ENCODE measurements around the gene SENP6. TPM values are rescaled to one million over a fixed set of nuclear protein-coding genes. Genes with fewer than 3 reads are reported as not detected.

The SENP6 gene
- total RNA-seq, 1 experiment from 2014 or later = 90.9 TPM

GRCh38 chr6:75602246-75603105, 796 bp downstream of the SENP6 start (continued):
- TF ChIP-seq ZNF671 (CRISPR knock-in tag; IDR thresholded peaks at IDR 0.05) (0 out of 2 replicates have a peak, but pooled peaks have one; percentile 33), NR3C1 (CRISPR knock-in tag; conservative IDR thresholded peaks at IDR 0.05; ENCODE audit: low read depth) (no peak)
- TF ChIP-seq, protein P1, sequence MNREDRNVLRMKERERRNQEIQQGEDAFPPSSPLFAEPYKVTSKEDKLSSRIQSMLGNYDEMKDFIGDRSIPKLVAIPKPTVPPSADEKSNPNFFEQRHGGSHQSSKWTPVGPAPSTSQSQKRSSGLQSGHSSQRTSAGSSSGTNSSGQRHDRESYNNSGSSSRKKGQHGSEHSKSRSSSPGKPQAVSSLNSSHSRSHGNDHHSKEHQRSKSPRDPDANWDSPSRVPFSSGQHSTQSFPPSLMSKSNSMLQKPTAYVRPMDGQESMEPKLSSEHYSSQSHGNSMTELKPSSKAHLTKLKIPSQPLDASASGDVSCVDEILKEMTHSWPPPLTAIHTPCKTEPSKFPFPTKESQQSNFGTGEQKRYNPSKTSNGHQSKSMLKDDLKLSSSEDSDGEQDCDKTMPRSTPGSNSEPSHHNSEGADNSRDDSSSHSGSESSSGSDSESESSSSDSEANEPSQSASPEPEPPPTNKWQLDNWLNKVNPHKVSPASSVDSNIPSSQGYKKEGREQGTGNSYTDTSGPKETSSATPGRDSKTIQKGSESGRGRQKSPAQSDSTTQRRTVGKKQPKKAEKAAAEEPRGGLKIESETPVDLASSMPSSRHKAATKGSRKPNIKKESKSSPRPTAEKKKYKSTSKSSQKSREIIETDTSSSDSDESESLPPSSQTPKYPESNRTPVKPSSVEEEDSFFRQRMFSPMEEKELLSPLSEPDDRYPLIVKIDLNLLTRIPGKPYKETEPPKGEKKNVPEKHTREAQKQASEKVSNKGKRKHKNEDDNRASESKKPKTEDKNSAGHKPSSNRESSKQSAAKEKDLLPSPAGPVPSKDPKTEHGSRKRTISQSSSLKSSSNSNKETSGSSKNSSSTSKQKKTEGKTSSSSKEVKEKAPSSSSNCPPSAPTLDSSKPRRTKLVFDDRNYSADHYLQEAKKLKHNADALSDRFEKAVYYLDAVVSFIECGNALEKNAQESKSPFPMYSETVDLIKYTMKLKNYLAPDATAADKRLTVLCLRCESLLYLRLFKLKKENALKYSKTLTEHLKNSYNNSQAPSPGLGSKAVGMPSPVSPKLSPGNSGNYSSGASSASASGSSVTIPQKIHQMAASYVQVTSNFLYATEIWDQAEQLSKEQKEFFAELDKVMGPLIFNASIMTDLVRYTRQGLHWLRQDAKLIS (CRISPR knock-in tag; IDR thresholded peaks at IDR 0.05; ENCODE audit: borderline replicate concordance) = 0 out of 2 replicates have a peak, but pooled peaks have one; percentile 49

GRCh38 chr6:75603106-75603420, 1.4 kb downstream of the SENP6 start:
- TF ChIP-seq SP1 (CRISPR knock-in tag; conservative IDR thresholded peaks at IDR 0.05) (no peak), GTF2I (CRISPR knock-in tag; conservative IDR thresholded peaks at IDR 0.05) (no peak), ATF6 (CRISPR knock-in tag; IDR thresholded peaks at IDR 0.05) (no peak), RORB (CRISPR knock-in tag; IDR thresholded peaks at IDR 0.05) (no peak), STAT6 (CRISPR knock-in tag; conservative IDR thresholded peaks at IDR 0.05; ENCODE audit: low read depth) (no peak), ATF1 (CRISPR knock-in tag; IDR thresholded peaks at IDR 0.05) (no peak), GRHL2 (CRISPR knock-in tag; IDR thresholded peaks at IDR 0.05; ENCODE audit: insufficient replicate concordance, severe bottlenecking) (no peak), GABPB1 (CRISPR knock-in tag; IDR thresholded peaks at IDR 0.05) (no peak), ZNF396 (CRISPR knock-in tag; IDR thresholded peaks at IDR 0.05; ENCODE audit: borderline replicate concordance) (no peak), ZNF121 (CRISPR knock-in tag; IDR thresholded peaks at IDR 0.05) (no peak), FOXP1 (CRISPR knock-in tag; IDR thresholded peaks at IDR 0.05; ENCODE audit: borderline replicate concordance) (no peak)
- TF ChIP-seq, protein P1 (CRISPR knock-in tag; IDR thresholded peaks at IDR 0.05; ENCODE audit: borderline replicate concordance) = no peak
- TF ChIP-seq, protein P2, sequence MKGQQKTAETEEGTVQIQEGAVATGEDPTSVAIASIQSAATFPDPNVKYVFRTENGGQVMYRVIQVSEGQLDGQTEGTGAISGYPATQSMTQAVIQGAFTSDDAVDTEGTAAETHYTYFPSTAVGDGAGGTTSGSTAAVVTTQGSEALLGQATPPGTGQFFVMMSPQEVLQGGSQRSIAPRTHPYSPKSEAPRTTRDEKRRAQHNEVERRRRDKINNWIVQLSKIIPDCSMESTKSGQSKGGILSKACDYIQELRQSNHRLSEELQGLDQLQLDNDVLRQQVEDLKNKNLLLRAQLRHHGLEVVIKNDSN (CRISPR knock-in tag; IDR thresholded peaks at IDR 0.05) = no peak
- TF ChIP-seq, protein P3, sequence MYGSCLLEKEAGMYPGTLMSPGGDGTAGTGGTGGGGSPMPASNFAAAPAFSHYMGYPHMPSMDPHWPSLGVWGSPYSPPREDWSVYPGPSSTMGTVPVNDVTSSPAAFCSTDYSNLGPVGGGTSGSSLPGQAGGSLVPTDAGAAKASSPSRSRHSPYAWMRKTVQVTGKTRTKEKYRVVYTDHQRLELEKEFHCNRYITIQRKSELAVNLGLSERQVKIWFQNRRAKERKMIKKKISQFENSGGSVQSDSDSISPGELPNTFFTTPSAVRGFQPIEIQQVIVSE (CRISPR knock-in tag; IDR thresholded peaks at IDR 0.05; ENCODE audit: borderline replicate concordance) = no peak
- Mint-ChIP-seq H3K4me3 (peak overlapping the region; percentile 97), H3K9me3 (no peaks in the 10 kb centered on the region), H3K36me3 (peaks cover 9% of the 10 kb centered on the region), H3K4me1 (peaks cover 45% of the 10 kb centered on the region), H3K27ac (no peak overlapping the region), H3K27me3 (ENCODE audit: low read depth) (no peaks in the 10 kb centered on the region)
- ChIA-PET POLR2A (interaction anchor here (0.6 to 1.4 kb wide), 3 partner anchors 26 to 229 kb away, joined by 3 to 4 read pairs (median 3); no protein-coding TSS in a partner anchor), CTCF (interaction anchor here (0.6 kb wide), 2 partner anchors 273 to 376 kb away, joined by 3 to 4 read pairs; no protein-coding TSS in a partner anchor)
- ATAC-seq (no peak), DNase-seq (ENCODE audit: low spot score) (no peak)

Data from WTC11 (cell line).